ENCODE results near the gene C16orf86.

Gene C16orf86

GRCh38 chr16:67675999-67676398 lies 9.4 kb downstream of the C16orf86 start:
- H2AFZ ChIP-seq (ENCODE audit: low read length): no peak overlapping the region
- no peak overlapping the region for H3K4me3 ChIP-seq (ENCODE audit: low read length)
- no peaks in the 10 kb centered on the region for H3K4me1 ChIP-seq (ENCODE audit: low read length)
- no peak overlapping the region for H3K27ac ChIP-seq (ENCODE audit: low read length)
- DNase-seq: no peak
- H3F3A ChIP-seq (ENCODE audit: insufficient read depth, low read length): no peaks in the 10 kb centered on the region
- TF ChIP-seq EZH2 (optimal IDR thresholded peaks at IDR 0.05; ENCODE audit: low read depth, low read length) (no peak), EZH2phosphoT487 (IDR thresholded peaks at IDR 0.05; ENCODE audit: low read length) (no peak)
- TF ChIP-seq, protein P1, sequence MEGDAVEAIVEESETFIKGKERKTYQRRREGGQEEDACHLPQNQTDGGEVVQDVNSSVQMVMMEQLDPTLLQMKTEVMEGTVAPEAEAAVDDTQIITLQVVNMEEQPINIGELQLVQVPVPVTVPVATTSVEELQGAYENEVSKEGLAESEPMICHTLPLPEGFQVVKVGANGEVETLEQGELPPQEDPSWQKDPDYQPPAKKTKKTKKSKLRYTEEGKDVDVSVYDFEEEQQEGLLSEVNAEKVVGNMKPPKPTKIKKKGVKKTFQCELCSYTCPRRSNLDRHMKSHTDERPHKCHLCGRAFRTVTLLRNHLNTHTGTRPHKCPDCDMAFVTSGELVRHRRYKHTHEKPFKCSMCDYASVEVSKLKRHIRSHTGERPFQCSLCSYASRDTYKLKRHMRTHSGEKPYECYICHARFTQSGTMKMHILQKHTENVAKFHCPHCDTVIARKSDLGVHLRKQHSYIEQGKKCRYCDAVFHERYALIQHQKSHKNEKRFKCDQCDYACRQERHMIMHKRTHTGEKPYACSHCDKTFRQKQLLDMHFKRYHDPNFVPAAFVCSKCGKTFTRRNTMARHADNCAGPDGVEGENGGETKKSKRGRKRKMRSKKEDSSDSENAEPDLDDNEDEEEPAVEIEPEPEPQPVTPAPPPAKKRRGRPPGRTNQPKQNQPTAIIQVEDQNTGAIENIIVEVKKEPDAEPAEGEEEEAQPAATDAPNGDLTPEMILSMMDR (IDR thresholded peaks at IDR 0.05; ENCODE audit: low read length): no peak
- H3K9me2 ChIP-seq (replicated peaks; ENCODE audit: insufficient read depth, low read length): no peaks in the 10 kb centered on the region
- H3K27me3 ChIP-seq (replicated peaks; ENCODE audit: insufficient read depth, low read length): no peaks in the 10 kb centered on the region
- H3K79me2 ChIP-seq (ENCODE audit: low read length): no peaks in the 10 kb centered on the region
- H4K20me1 ChIP-seq (ENCODE audit: insufficient read depth, low read length): no peaks in the 10 kb centered on the region
- no peaks in the 10 kb centered on the region for H3K36me3 ChIP-seq (replicated peaks; ENCODE audit: insufficient read depth, low read length)
- no peak overlapping the region for H3K4me2 ChIP-seq (ENCODE audit: low read depth, low read length)
- H3K9ac ChIP-seq (ENCODE audit: low read length): no peak overlapping the region
- no peaks in the 10 kb centered on the region for H3K9me3 ChIP-seq (replicated peaks; ENCODE audit: insufficient read depth, low read length)

DNA sequence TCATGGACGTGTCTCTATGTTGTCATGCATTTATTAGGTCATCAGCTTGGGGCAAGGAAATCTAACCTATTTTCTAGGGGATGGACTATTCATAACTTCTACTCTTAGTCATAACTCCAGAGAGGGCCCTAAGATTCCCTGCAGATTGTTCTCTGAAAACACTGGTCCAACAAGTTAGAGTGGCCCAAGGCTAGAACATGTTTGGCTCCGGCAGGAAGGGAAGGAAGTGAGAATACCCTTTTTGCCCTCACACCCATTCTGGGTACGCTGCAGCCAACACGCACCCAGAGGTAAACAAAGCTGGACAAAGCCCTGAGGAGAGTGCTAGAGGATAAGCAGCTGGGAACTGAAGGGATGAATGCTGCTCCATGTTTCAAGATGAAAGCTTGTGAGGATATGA lies 9.9 kb downstream of the C16orf86 start:
- no peaks in the 10 kb centered on the region for H3K79me2 ChIP-seq (ENCODE audit: low read length)
- no peaks in the 10 kb centered on the region for H3K9me3 ChIP-seq (replicated peaks; ENCODE audit: insufficient read depth, low read length)
- no peaks in the 10 kb centered on the region for H4K20me1 ChIP-seq (ENCODE audit: insufficient read depth, low read length)
- no peaks in the 10 kb centered on the region for H3K4me1 ChIP-seq (ENCODE audit: low read length)
- TF ChIP-seq EZH2phosphoT487 (IDR thresholded peaks at IDR 0.05; ENCODE audit: low read length): no peak
- TF ChIP-seq EZH2 (optimal IDR thresholded peaks at IDR 0.05; ENCODE audit: low read depth, low read length): no peak
- TF ChIP-seq, protein P1 (IDR thresholded peaks at IDR 0.05; ENCODE audit: low read length): no peak
- no peaks in the 10 kb centered on the region for H3K27me3 ChIP-seq (replicated peaks; ENCODE audit: insufficient read depth, low read length)
- no peak overlapping the region for H3K27ac ChIP-seq (ENCODE audit: low read length)
- H3K4me2 ChIP-seq (ENCODE audit: low read depth, low read length): no peak overlapping the region
- H3K4me3 ChIP-seq (ENCODE audit: low read length): no peak overlapping the region
- no peak for DNase-seq
- no peak overlapping the region for H2AFZ ChIP-seq (ENCODE audit: low read length)
- H3K9ac ChIP-seq (ENCODE audit: low read length): no peak overlapping the region
- no peaks in the 10 kb centered on the region for H3K36me3 ChIP-seq (replicated peaks; ENCODE audit: insufficient read depth, low read length)
- H3K9me2 ChIP-seq (replicated peaks; ENCODE audit: insufficient read depth, low read length): no peaks in the 10 kb centered on the region
- no peaks in the 10 kb centered on the region for H3F3A ChIP-seq (ENCODE audit: insufficient read depth, low read length)

GRCh38 chr16:67676939-67677338 lies 10.3 kb downstream of the C16orf86 start:
- Histone ChIP-seq H3K9me2 (replicated peaks; ENCODE audit: insufficient read depth, low read length) (no peaks in the 10 kb centered on the region), H3K4me1 (ENCODE audit: low read length) (no peaks in the 10 kb centered on the region), H3K9ac (ENCODE audit: low read length) (no peak overlapping the region), H3K36me3 (replicated peaks; ENCODE audit: insufficient read depth, low read length) (no peaks in the 10 kb centered on the region), H3K9me3 (replicated peaks; ENCODE audit: insufficient read depth, low read length) (no peaks in the 10 kb centered on the region), H3K27me3 (replicated peaks; ENCODE audit: insufficient read depth, low read length) (no peaks in the 10 kb centered on the region), H3K4me3 (ENCODE audit: low read length) (no peak overlapping the region), H3K27ac (ENCODE audit: low read length) (no peak overlapping the region), H3K4me2 (ENCODE audit: low read depth, low read length) (no peak overlapping the region), H2AFZ (ENCODE audit: low read length) (no peak overlapping the region), H3K79me2 (ENCODE audit: low read length) (no peaks in the 10 kb centered on the region), H3F3A (ENCODE audit: insufficient read depth, low read length) (no peaks in the 10 kb centered on the region), H4K20me1 (ENCODE audit: insufficient read depth, low read length) (no peaks in the 10 kb centered on the region)
- no peak for TF ChIP-seq EZH2phosphoT487 (IDR thresholded peaks at IDR 0.05; ENCODE audit: low read length)
- no peak for TF ChIP-seq EZH2 (optimal IDR thresholded peaks at IDR 0.05; ENCODE audit: low read depth, low read length)
- TF ChIP-seq, protein P1 (IDR thresholded peaks at IDR 0.05; ENCODE audit: low read length): no peak
- no peak for DNase-seq

All from MM.1S (cell line).